GM12891 (cell line): ENCODE measurements around the gene FAM193A.

Experiments used
- DNase-seq: peaks from one replicate; pipeline ENCODE4 v3.0.0; 2011; ENCODE audit warnings: low spot score; ENCODE audit not compliant: insufficient read length
- FAIRE-seq: peaks from 2 replicates; lab custom pipeline; 2011; peaks lifted over from hg19 to GRCh38; lab: Jason Lieb, UNC
- PAX5 ChIP-seq: IDR thresholded peaks from 2 replicates; pipeline ENCODE4 v1.6.1; 2011; ENCODE audit warnings: low read length, moderate library complexity, mild to moderate bottlenecking; ENCODE audit not compliant: insufficient read depth, severe bottlenecking
- POLR2A ChIP-seq: IDR thresholded peaks from 2 replicates; pipeline ENCODE4 v1.6.1; 2011; ENCODE audit warnings: low read depth, low read length, control low read depth
- POLR2AphosphoS5 ChIP-seq: IDR thresholded peaks from 2 replicates; pipeline ENCODE4 v1.6.1; 2011; ENCODE audit warnings: low read depth, low read length, control low read depth
- POU2F2 ChIP-seq: IDR thresholded peaks from 2 replicates; pipeline ENCODE4 v1.6.1; 2011; ENCODE audit warnings: low read depth, mild to moderate bottlenecking, control low read depth, low read length, moderate library complexity
- SPI1 ChIP-seq: IDR thresholded peaks from 2 replicates; pipeline ENCODE4 v1.6.1; 2011; ENCODE audit warnings: low read depth, low read length, control low read depth
- TAF1 ChIP-seq: IDR thresholded peaks from 2 replicates; pipeline ENCODE4 v1.6.1; 2011; ENCODE audit warnings: low read depth, low read length, control low read depth

Gene FAM193A

GRCh38 chr4:2551118-2551517 lies 14.7 kb downstream of the FAM193A start:
- TF ChIP-seq POU2F2 (no peak), SPI1 (no peak), POLR2A (no peak), POLR2AphosphoS5 (no peak), PAX5 (no peak), TAF1 (no peak)
- FAIRE-seq (no peak), DNase-seq (no peak)

GRCh38 chr4:2552806-2553205 lies 16.4 kb downstream of the FAM193A start:
- TF ChIP-seq PAX5 (no peak), POLR2A (no peak), TAF1 (no peak), SPI1 (no peak), POLR2AphosphoS5 (no peak), POU2F2 (no peak)
- FAIRE-seq, result no peak
- DNase-seq, result no peak

- FAIRE-seq, result no peak
These were observed 21.9 kb downstream of the FAM193A start for GRCh38 chr4:2558301-2558700.

GRCh38 chr4:2560167-2560566 lies 23.7 kb downstream of the FAM193A start:
- no peak for DNase-seq
- FAIRE-seq, result no peak
- no peak for TF ChIP-seq TAF1
- no peak for TF ChIP-seq POLR2AphosphoS5
- TF ChIP-seq POLR2A, result no peak
- TF ChIP-seq POU2F2, result no peak
- no peak for TF ChIP-seq SPI1
- TF ChIP-seq PAX5, result no peak

More at GRCh38 chr4:2558301-2558700, 21.9 kb downstream of the FAM193A start:
- TF ChIP-seq POLR2A (no peak), POU2F2 (no peak), POLR2AphosphoS5 (no peak), SPI1 (no peak), TAF1 (no peak), PAX5 (no peak)
- no peak for DNase-seq

DNA sequence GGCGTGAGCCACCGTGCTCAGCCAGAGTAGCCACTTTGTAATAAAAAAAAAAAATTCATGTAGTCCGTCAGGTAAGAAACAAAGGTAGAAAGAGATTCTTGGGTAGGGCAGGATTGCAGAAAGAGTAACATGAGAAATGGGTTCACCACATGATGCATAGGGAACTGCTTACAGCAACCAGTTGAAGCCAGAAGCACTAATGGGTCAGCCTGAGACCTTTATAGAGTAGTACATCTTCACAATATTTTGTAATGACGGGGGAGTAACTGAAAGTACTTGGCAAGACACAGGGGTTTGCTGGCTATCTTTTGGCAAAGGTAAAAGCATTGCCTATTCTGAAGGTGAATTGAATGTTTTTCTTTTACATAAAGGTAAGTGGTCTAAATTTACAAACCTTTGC lies 29.1 kb downstream of the FAM193A start:
- FAIRE-seq (no peak), DNase-seq (no peak)
- no peak for TF ChIP-seq POU2F2
- no peak for TF ChIP-seq PAX5
- no peak for TF ChIP-seq SPI1
- no peak for TF ChIP-seq POLR2AphosphoS5
- TF ChIP-seq POLR2A, result no peak
- TF ChIP-seq TAF1, result no peak

- FAIRE-seq (no peak), DNase-seq (no peak)
- TF ChIP-seq POLR2AphosphoS5, result no peak
These were observed 33.6 kb downstream of the FAM193A start for GRCh38 chr4:2570036-2570435.

- TF ChIP-seq TAF1, result no peak
- peak; percentile 84 for TF ChIP-seq SPI1
- TF ChIP-seq POLR2AphosphoS5, result peak; percentile 64
- peak; percentile 60; the same call in 1 of the 2 replicates for TF ChIP-seq POLR2A
- peak; percentile 63 for DNase-seq
- peak; percentile 97 for FAIRE-seq
These were observed 34.2 kb downstream of the FAM193A start for GRCh38 chr4:2570551-2571222.

- TF ChIP-seq SPI1, result no peak
- TF ChIP-seq TAF1, result no peak
- no peak for TF ChIP-seq PAX5
- TF ChIP-seq POLR2AphosphoS5, result no peak
- no peak for TF ChIP-seq POLR2A
- TF ChIP-seq POU2F2, result no peak
- no peak for FAIRE-seq
- DNase-seq, result no peak
These were observed 35.6 kb downstream of the FAM193A start for GRCh38 chr4:2572076-2572475.

DNA sequence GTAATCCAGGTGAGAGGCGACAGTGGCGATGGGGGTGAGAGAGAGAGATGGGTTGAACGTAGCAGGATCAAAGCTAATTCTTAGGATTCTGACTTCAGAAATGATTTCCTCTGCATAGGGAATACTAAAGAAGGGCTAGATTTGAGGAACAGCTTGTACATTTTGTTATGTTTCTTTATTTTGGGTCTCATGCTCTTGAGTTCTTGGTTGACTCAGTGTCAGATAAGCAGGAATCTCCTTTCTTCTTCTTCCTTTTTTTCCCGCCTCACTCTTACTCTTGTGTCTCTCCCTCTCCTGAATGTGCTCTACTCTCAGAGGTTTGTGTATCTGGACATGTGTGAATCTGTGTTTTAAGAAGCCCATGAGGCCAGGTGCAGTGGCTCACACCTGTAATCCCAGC lies 36.4 kb downstream of the FAM193A start:
- DNase-seq, result no peak
- FAIRE-seq, result no peak
- no peak for TF ChIP-seq POLR2A
- TF ChIP-seq PAX5, result no peak
- TF ChIP-seq POU2F2, result no peak
- no peak for TF ChIP-seq SPI1
- TF ChIP-seq POLR2AphosphoS5, result no peak
- no peak for TF ChIP-seq TAF1

DNA sequence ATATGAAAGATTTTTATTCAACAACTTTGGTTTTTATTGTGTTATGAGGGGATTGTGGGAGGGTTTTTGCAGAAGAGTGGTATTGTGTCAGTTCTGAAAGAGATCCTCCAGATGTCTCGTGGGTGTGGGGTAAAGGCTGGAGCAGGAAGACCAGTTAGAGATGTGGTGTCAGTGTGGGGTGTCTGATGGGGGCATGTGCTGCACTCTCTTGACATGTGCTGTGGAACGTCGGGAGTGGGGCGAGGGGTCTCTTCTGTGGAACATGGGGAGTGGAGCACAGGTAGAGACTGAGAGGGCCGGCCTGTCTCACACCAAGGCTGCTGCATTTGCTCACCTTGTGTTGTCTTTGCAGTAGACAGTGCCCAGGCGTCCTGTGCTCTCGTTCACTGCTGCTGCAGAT lies 37.6 kb downstream of the FAM193A start:
- no peak for DNase-seq
- FAIRE-seq, result no peak
- no peak for TF ChIP-seq SPI1
- TF ChIP-seq POLR2AphosphoS5, result no peak
- TF ChIP-seq TAF1, result no peak
- TF ChIP-seq POLR2A, result no peak
- no peak for TF ChIP-seq PAX5
- TF ChIP-seq POU2F2, result no peak

- no peak for TF ChIP-seq POU2F2
- no peak for TF ChIP-seq PAX5
- peak; percentile 32 for TF ChIP-seq SPI1
- DNase-seq, result no peak
- no peak for FAIRE-seq
These were observed 38.4 kb downstream of the FAM193A start for GRCh38 chr4:2574863-2575262.
